Ishikawa (cell line): ENCODE data around the gene HPS4.

ENCODE experiments used
- CEBPB ChIP-seq: IDR thresholded peaks from 2 replicates; pipeline ENCODE4 v1.6.1; 2012
- CREB1 ChIP-seq: IDR thresholded peaks from 2 replicates; pipeline ENCODE4 v1.6.1; 2012; ENCODE audit warnings: low read depth
- EGR1 ChIP-seq: IDR thresholded peaks from 2 replicates; pipeline ENCODE4 v1.6.1; 2012
- EP300 ChIP-seq: IDR thresholded peaks from 2 replicates; pipeline ENCODE4 v1.6.1; 2012; ENCODE audit warnings: borderline replicate concordance
- FOXM1 ChIP-seq: IDR thresholded peaks from 2 replicates; pipeline ENCODE4 v1.6.1; 2012; ENCODE audit warnings: low read depth, borderline replicate concordance
- MAX ChIP-seq: IDR thresholded peaks from 2 replicates; pipeline ENCODE4 v1.6.1; 2012
- NFIC ChIP-seq: IDR thresholded peaks from 2 replicates; pipeline ENCODE4 v1.6.1; 2012
- RAD21 ChIP-seq: IDR thresholded peaks from 2 replicates; pipeline ENCODE4 v1.6.1; 2012; ENCODE audit warnings: low read depth
- TAF1 ChIP-seq: IDR thresholded peaks from 2 replicates; pipeline ENCODE4 v1.6.1; 2012; ENCODE audit warnings: low read depth, mild to moderate bottlenecking
- TCF12 ChIP-seq: IDR thresholded peaks from 2 replicates; pipeline ENCODE4 v1.6.1; 2012; ENCODE audit warnings: low read depth
- TEAD4 ChIP-seq: IDR thresholded peaks from 2 replicates; pipeline ENCODE4 v1.6.1; 2012
- YY1 ChIP-seq: IDR thresholded peaks from 2 replicates; pipeline ENCODE4 v1.6.1; 2012; ENCODE audit warnings: low read depth
- ZBTB7A ChIP-seq: IDR thresholded peaks from 2 replicates; pipeline ENCODE4 v1.6.1; 2012; ENCODE audit warnings: low read depth
- TF ChIP-seq, protein P1 (sequence below): IDR thresholded peaks from 2 replicates; pipeline ENCODE4 v1.6.1; 2012; ENCODE audit warnings: low read depth, mild to moderate bottlenecking
- TF ChIP-seq, protein P2 (sequence below): IDR thresholded peaks from 2 replicates; pipeline ENCODE4 v1.6.1; 2012

HPS4 gene

DNA sequence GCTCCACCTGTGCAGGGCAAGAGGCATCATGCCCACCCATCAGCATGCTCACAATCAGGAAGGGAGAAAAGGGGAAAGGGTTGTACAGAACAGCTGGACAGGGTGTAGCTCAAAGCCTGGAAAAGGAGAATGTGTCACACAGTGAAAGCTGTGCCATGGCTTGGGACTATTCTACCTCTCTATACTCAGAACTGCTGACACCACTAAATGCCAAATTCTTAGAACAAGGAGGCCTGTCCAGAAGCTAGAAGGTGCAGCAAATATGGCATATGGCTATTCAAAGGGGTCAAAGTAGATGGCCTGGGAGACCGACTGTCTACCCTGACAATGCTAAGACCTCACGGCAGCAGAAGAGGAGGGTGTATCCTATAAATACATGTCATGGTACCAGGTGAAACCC is 12.8 kb downstream of the HPS4 start:
- TF ChIP-seq MAX, result no peak
- no peak for TF ChIP-seq CEBPB
- no peak for TF ChIP-seq EGR1

GRCh38 chr22:26466196-26466595 is 17.4 kb downstream of the HPS4 start:
- TF ChIP-seq CREB1 (no peak), CEBPB (no peak), NFIC (no peak), RAD21 (no peak), TCF12 (no peak), TEAD4 (no peak), TAF1 (no peak), ZBTB7A (no peak), FOXM1 (no peak), MAX (no peak), YY1 (no peak), EP300 (no peak), EGR1 (no peak)
- TF ChIP-seq, protein P1, sequence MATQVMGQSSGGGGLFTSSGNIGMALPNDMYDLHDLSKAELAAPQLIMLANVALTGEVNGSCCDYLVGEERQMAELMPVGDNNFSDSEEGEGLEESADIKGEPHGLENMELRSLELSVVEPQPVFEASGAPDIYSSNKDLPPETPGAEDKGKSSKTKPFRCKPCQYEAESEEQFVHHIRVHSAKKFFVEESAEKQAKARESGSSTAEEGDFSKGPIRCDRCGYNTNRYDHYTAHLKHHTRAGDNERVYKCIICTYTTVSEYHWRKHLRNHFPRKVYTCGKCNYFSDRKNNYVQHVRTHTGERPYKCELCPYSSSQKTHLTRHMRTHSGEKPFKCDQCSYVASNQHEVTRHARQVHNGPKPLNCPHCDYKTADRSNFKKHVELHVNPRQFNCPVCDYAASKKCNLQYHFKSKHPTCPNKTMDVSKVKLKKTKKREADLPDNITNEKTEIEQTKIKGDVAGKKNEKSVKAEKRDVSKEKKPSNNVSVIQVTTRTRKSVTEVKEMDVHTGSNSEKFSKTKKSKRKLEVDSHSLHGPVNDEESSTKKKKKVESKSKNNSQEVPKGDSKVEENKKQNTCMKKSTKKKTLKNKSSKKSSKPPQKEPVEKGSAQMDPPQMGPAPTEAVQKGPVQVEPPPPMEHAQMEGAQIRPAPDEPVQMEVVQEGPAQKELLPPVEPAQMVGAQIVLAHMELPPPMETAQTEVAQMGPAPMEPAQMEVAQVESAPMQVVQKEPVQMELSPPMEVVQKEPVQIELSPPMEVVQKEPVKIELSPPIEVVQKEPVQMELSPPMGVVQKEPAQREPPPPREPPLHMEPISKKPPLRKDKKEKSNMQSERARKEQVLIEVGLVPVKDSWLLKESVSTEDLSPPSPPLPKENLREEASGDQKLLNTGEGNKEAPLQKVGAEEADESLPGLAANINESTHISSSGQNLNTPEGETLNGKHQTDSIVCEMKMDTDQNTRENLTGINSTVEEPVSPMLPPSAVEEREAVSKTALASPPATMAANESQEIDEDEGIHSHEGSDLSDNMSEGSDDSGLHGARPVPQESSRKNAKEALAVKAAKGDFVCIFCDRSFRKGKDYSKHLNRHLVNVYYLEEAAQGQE, result no peak
- TF ChIP-seq, protein P2, sequence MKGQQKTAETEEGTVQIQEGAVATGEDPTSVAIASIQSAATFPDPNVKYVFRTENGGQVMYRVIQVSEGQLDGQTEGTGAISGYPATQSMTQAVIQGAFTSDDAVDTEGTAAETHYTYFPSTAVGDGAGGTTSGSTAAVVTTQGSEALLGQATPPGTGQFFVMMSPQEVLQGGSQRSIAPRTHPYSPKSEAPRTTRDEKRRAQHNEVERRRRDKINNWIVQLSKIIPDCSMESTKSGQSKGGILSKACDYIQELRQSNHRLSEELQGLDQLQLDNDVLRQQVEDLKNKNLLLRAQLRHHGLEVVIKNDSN, result no peak

DNA sequence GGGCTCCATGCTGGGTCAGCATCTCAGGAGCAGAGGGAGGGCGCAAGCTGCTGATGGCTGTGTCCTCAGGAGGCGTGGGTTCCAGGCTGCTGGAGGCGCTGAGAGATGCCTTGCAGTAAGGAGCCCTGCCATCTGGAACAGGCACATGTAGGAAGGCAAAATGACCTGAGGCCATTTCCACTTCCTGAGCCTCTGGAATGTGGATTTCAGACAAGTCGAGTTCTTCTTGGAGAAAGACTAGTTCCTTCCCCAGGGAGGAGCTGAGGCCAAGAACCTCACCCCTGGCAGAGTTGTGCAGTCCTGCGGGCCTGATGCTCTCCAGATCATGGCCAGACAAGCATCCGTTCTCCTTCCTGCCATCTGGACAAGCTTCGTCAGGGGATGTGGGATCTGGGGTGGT is 19.3 kb downstream of the HPS4 start:
- no peak for TF ChIP-seq YY1
- TF ChIP-seq FOXM1, result no peak
- no peak for TF ChIP-seq EP300
- TF ChIP-seq, protein P1, result no peak
- TF ChIP-seq ZBTB7A, result no peak
- no peak for TF ChIP-seq NFIC
- no peak for TF ChIP-seq CREB1
- TF ChIP-seq TCF12, result no peak
- TF ChIP-seq EGR1, result no peak
- TF ChIP-seq MAX, result no peak

DNA sequence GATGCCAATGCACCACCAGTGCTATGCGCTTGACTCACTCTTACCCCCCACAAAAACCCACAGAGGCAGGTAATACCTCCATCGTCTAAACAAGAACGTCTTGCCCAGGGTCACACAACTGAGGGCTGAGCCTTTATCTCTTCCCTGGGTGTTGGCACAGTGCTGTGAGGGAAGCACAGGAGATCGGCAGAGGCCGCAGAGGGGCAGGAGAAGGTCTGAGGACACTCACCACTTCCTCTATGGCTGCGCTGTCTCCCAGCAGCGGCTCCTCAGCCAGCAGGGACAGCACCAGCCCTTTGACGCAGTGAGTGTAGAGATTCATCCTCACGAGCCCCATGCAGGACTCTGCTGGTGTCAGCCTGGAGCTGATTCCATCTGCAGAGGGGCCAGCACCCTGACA is 19.9 kb downstream of the HPS4 start:
- TF ChIP-seq RAD21 (no peak), FOXM1 (no peak), TCF12 (no peak)

GRCh38 chr22:26463101-26463661 is 20.4 kb downstream of the HPS4 start:
- no peak for TF ChIP-seq ZBTB7A
- TF ChIP-seq TCF12, result no peak
- TF ChIP-seq CREB1, result no peak
- no peak for TF ChIP-seq TAF1

GRCh38 chr22:26462641-26463040 is 20.9 kb downstream of the HPS4 start:
- TF ChIP-seq YY1 (no peak), EGR1 (no peak), NFIC (no peak), TAF1 (no peak), FOXM1 (no peak), TCF12 (no peak), EP300 (no peak), TEAD4 (no peak), CREB1 (no peak), RAD21 (no peak), ZBTB7A (no peak), MAX (no peak), CEBPB (no peak)
- TF ChIP-seq, protein P1, result no peak
- TF ChIP-seq, protein P2, result no peak
